HG03139 (cell line): ENCODE data around the gene IQSEC1.

Experiments
- ATAC-seq: cut with Tn5 transposase; IDR thresholded peaks from one replicate; pipeline ENCODE4 v1.9.1; 2021; ENCODE audit not compliant: unreplicated experiment

IQSEC1 gene

DNA sequence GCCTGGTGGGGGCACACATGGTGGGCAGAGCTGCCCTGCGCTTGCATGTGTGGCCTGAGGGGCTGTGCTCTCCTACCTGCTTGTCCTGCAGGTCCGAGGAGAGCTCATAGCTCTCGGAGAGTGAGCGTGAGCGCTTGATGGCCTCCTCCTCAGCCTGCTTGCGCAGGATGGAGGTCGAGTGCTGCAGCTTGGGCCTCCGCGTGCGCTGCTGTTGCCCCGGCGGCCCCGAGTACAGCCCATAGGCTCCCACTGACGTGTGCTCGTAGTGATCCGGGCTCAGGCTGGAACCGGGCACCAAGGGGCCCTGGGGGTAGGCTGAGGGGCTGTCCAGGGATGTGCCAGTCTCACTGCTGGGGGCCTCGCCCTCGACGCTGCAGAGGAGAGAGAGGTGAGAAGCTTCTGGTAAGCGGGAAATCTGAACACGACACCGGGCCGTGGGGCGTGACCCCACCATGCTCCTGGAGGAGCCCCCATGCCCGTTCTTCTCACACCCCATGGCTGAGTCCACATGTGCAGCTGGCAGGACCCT lies 131.7 kb downstream of the IQSEC1 start:
- ATAC-seq, result no peak

DNA sequence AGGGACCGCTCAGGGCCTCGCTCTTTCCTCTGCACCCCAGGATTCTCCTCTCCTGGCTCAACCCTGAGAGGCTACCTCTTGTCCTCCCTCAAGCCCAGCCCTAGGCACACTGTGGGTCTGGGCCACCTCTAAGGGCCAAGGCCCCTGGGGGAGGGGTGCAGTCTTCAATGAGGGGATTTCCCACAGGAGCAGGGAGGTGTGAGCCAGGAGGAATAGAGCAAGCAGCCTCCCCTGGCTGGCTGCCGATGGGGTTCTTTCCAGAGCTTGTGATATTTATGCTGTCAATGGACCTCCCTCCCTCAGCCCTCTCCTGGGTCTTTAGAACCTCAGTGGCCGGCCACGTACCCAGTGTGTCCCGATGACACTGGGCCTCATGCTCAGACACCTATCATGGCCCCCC lies 132.4 kb downstream of the IQSEC1 start:
- no peak for ATAC-seq

DNA sequence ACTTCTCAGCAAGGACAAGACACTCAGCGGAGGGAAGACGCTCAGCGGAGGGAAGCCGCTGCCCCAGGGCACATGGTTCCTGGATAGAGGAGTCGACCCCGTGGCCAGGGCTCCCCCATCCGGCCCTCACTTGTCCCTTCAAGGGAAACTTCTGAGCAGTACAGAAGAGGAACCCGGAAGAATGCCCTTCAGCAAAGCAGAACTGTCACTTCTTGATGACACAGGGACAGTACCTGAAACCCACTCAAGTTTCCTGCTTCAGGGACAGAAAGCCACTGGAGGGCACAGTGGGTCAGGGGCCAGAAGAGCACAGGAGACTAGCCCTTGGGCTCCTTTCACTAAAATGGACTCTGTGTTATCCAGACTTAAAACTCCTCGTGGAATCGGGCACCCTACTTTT lies 134.1 kb downstream of the IQSEC1 start:
- ATAC-seq, result no peak

DNA sequence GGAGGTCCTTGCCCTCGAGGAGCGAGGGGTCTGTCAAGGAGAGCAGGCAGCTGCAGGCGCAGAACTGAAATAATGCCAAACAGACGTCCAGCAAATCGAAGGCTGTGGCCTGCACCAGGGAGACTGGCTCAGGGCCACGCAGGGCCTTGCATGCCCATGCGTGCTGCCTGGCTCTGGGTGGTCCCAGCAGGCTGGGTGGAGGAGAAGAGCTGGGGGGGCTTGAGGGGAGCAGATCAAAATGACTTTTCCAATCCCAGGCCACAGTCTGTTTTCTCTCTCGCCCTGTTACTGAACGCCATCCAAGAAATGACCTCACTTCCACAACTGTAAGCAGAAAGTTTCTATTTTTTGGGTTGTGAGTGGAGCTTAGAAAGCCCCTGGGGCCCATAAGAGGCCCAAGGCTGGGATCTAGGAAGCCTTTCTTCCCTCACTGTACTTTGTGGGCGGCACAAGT lies 134.9 kb downstream of the IQSEC1 start:
- no peak for ATAC-seq

DNA sequence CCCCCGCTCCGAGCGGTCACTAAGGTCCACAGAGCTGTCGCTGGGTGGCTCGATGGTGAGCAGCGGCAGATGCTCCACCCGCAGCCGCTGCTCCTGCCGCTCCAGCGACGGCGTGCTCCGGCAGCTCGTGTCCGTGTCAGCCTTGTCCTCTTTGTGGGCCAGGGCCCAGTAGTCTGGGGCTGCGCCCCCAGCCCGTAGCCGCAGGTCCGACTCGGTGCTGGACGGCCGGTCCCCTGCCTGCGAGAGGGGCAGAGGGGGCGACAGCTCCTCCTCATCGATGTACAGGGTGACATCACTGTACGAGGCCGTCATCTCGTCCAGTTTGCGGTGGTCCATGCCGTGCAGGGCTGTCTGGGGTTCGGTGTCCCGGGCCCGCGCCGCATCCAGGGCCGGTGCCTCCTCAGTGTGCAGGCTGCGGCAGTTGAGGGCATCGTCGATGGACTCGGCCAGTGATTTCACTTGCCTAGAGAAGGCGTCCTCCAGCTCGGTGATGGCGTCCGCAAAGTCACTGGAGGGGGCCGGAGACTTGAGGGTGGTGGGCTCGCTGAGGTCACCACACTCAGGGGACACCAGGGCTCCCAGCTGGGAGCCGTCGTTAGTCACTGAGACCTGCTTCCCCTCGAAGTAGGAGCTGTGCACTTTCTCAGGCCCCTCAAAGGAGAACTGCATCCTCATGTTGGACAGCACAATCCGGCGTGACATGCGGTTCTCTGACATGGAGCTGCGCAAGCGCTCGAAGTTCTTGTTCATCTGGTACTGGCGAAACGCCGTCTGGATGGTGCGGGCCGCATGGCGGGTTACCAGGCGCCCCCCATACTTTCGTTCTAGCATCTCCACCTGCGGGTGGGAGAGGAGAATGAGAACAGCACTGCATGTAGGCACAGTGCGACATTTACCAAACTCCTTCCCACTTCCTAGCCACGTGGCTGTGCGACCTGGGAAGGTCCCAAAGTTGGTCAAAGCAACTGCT lies 137.1 kb downstream of the IQSEC1 start:
- ATAC-seq, result no peak

DNA sequence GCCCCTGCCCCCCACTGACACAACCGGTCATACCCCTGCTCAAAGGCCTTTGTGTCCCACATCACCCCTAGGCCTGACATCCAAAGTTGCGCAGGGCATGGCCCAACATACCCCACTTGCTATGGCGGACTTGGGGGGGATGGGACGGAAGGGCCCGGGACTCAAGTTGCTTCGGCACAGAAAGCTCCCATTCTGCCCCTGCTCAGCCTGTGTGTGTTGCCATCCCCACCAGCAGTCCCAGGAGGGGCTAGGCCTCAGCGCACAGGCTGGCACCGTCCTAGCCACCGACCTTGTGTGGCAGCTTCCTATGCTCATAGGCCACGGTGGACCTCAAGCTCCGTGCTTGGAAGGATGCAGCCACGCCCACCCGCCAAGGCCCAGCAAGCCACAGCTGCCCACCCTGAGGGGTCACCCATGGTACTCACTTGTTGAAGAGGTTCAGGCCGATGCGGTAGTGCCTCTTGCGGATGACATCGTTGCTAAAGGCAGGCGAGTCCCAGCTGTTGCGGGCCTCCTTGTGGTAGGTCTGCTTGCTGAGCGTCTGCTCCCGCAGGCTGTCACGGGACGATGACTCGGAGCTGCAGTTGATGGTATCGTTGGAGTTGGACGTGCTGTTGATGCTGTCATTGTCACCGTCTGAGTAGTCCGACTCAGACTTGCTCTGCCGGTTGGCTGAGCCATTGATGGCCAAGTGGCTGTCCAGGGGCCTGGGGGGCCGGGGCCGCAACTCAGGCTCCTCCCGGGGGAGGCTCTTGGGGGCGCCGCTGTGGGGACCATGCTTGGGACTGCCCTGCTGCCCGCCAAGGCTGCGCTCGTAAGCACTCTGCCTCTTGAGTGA lies 138.0 kb downstream of the IQSEC1 start:
- no peak for ATAC-seq

DNA sequence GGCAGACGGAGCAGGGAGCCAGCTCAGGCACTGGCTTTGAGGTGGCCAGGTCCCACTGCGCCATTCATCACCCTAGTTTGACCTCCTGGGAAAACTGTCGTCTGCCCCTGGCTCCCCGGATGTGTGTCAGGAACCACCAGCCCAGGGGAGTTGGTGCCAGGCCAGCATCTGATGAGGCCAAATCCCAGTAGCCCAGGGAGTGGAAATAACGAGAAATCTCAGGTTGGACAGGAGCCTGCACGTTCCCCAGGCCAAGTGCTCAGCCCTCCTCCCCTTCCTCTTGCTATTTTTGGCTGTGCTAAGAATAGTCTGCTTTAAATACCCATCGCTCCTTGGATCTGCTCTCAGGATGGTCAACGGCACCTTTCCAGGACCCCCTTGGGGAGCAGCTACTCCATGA lies 138.8 kb downstream of the IQSEC1 start:
- no peak for ATAC-seq

DNA sequence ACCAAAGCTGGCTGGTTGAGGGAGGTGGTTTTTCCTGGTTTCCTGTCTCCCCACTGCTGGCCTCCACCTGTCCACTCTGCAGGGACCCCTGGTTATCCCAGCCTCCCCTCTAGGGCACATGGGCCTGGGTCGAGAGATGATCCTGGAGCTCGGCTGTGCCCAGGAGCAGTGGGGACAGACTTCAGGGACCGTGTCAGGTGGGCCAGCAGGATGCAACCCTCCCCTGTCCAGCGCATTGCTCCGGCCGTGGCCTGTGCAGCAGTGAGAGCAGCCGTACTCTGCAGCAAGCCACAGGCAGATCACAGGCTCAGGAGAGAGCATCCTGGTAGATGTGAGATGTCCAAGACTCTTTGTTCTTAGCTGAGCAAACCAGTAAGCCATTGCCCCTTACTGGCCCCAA lies 139.3 kb downstream of the IQSEC1 start:
- ATAC-seq, result no peak

DNA sequence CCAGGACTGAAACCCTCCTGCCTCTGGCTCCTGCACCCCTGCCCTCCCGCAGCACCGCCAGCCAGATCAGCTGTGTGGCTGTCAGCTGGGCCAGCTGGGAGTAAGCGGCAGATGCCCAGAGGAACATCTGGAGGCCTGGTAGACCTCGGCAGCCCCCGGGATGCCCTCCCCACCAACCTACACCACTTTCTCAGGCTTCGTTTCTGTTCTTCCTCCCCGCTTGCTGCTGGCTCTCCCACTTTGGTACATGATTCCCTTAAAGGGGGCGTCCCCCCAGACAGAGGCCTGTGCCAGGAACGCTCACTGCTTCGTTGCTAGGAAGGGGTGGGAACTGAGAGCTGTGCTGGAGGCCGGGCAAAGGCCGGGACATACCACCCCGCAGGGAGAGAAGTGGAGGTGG lies 140.5 kb downstream of the IQSEC1 start:
- ATAC-seq, result no peak

DNA sequence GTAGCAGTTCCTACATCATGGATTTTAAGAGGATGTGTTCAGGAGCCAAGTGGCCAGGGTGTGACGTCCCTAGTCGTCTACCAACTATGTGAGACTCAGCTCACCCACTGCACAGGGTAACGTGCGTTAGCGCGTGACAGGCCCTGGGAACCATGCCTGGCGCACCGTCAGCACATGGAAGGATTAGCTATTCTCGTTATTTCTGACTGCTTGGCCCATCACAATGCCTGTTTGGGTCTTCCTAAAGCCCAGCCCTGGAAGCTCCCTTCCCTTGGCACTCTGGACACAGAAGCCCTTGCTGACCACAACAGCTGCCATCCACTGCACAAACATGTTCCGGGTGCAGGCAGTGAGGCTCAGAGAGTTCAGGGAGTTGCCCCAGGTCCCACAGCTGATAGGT lies 140.9 kb downstream of the IQSEC1 start:
- no peak for ATAC-seq

DNA sequence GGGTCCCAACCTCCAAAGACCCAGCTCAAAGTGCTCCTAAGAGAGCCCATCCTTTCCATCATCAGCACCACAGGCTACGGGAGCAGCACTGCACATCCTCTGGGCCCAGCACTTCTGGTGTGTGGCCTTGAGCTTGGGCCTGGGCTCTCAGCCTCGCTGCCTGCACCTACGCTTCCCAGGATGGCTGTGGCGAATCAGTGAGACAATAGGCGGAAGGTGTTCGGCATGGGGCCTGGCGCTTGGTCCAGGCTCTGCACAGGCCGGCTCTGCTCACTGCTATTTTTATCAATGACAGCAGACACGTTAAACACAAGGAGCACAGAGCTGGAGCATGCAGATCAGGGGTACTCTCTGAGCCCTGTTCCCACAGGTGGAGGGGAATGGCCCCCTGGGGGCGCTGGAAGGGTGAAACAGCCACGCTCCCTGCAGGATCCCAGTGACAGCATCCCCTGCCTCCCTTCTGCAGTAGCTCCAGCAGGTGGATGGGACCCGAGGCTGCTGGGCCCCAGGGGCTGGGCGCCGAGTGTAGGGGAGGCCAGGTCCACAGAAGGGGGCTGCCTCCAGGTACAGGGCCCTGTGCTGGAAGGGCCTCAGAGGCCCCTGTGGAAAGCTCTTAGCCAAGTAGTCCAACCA lies 141.8 kb downstream of the IQSEC1 start:
- ATAC-seq, result no peak

DNA sequence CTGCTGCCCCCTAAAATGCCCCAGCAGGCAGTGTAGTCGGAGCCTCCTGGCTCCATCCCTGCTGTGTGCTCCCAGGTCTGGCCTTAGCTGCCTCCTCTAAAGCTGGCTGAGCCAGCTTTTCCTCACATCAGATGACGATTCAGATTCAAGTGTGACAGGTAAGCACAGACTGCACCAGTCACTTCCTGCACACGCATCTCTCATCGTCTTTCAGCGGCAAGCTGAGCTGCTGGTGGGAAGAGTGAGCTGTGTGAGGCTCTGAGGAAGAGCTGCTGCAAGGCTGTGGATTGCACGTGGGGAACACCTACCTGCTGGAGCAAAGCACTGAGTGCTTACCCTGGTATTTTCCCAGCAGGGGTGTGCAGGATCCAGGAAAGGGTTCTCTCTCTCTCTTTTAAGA lies 143.4 kb downstream of the IQSEC1 start:
- no peak for ATAC-seq

DNA sequence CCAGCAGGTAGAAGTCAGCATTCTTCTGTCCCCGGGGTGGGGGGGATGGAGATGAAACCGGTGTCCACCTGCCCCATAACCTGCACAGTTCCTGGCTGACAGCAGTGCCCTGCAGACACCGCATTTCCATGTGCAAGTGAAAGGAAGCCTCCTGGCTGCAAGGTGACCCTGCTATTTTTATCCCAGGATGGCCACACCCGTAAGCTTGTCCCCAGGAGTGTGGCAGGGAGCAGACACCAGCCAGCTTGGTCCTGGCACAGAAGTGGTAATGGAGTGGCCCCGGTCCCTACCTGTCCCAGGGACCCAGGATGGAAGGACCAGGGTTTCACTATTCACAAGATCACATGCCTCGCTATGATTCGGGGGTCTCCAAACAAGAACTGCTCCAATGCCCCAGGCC lies 146.6 kb downstream of the IQSEC1 start:
- ATAC-seq, result no peak

DNA sequence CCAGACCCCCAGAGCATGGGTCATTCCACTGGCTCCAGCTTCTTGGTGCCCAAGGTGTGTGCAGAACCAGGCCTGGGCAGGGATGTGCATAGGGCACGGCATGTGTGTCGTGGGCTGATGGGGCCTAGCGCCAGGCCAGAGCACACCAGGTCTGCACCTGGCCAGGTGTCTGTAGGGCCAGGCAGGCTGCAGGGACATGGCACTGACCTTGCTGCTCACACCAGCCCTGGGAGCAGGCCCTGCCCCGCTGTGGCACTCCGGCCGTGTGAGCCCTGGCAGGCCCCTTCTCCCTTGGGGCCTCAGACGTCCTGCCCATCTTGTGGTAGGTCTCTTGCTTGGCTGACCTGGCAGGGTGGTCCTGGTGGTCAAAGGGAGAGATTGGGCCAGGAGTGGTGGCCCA lies 147.6 kb downstream of the IQSEC1 start:
- ATAC-seq, result no peak

DNA sequence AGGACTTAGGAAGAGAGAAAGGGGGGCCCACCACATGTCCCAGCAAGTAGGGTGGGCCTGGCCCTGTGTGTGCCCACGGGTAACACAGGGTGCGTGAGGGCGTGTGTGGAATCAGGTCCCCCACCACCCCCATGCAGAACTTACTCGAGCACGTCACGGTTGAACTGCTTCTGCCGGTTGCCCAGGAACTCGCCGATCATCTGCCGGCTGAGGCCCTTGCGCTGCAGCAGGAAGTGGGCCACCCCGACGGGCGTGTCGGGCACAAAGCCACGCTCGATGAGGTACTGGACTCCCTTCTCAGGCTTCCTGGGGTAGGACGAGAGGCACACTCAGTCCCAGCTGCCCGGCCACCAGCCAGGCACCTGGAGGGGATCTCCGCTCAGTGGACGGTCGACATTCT lies 148.8 kb downstream of the IQSEC1 start:
- no peak for ATAC-seq

DNA sequence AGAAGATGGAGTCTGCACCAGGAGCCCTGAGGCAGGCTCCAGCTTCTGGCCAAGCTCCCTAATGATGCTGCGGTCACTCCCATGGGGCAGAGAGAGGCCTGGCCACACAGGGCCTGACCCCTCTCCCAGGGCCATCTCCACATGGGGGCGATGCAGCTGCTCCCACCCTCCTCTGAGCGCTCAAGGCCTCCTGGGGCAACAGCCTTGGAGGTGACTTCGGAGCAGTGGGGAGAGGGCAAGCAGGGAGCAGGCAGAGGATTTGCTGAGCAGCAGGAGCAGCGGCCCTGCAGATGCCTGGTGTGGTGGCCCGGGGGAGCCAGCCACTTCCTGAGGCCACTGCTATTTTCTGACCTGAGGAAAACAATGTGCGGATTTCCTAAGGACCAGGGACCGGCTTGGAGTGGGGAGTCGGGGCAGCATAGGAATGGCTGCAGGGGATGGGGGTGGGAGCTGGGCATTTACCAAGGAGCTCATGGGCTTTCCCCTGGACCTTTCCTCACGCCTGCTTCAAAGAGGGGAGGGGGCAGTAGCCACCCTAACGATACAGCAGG lies 150.3 kb downstream of the IQSEC1 start:
- no peak for ATAC-seq

DNA sequence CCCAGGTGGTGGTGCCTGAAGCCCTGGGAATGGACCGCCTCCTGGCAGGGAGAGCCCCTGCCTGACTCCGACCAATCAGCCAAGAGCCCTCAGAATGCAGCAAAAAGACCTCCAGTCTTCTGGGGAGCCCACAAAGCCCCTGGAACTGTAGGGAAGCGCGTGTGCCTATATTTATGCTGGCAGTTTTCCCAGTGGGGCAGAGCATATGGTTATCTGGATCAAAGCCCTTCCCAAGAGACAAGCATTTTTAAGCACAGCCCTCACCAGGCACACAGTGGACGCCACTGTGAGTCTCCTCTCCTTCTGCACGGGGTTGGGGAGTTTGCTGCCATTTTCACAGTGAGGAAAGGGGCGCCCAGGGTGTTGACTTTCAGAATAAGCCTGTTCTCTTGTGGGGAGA lies 150.9 kb downstream of the IQSEC1 start:
- no peak for ATAC-seq

DNA sequence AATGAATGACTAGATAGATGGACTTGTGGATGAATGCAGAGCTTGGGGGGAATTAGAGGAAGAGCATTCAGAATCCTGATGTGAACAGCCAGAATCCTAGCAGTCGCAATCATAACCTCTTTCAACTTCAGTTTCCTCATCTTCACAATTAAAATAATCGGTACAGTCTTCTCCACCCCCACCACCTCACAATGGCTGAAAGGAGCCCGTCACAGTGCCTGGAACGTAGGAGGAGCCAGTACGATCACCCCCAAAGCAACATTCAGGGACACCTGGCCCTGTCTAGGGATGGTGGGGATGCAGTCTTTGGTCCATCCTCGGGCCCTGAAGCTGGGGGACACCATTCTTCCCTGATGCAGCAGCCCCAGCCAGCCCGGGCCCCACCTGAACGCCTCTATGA lies 151.5 kb downstream of the IQSEC1 start:
- ATAC-seq, result no peak

DNA sequence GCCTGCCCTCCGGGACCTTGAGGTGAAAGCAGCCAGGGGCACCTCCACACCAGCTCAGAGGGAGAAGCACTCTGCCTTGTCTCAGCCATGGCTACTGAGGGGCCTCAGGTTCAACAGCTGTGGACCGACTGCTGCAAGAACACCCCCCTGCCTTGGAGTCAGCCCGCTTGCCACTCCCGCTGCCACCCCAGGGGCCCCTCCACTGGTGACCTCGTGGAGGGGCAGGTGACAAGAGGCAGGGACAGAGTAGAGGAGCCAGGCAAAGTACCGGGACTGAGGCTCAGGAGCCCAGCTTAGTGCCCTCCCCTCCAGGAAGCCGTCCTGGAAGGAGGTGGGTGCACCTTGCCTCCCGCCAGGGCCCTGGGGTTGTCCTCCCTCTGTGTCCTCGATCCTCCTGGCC lies 152.3 kb downstream of the IQSEC1 start:
- no peak for ATAC-seq

DNA sequence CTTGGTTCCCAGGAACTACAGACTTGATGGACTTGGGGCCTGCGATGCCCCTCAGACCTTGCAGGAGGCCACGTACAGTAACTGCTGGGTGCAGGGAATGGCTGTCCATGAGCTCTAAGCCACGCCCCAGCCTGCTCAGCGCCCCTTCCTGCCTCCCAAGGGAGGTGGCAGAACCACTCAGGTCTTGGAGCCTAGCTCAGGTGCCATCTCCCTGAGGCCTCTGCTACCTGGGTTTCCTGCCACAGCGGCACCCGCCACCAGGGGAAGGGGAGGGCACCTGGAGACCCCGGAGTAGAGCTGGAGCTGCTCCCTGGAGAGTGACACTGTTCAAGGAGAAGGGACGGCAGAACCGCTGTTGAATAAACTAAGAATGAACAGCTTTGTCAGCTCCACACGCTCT lies 154.0 kb downstream of the IQSEC1 start:
- no peak for ATAC-seq

DNA sequence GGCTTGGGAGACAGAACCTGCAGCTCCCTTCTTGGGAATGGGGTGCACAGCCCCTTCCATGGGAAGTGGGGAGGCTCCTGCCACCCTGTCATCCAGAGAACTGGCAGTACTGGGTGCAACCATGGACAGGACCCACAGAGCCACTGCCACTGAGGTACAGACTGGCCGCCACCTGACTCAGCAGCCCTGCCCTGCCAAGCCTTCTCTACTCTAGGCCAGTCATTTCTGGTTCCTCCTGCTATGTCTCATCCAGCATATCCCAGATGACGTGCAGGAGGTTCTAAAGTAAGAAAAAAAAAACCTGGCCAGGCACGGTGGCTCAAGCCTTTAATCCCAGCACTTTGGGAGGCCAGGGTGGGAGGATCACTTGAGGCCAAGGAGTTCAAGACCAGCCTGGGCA lies 155.0 kb downstream of the IQSEC1 start:
- no peak for ATAC-seq
